GM19455 (cell line): Measurements from ENCODE around the gene BIRC2.

Experiments
- ATAC-seq: cut with Tn5 transposase; IDR thresholded peaks from one replicate; pipeline ENCODE4 v1.9.1; 2021; ENCODE audit not compliant: unreplicated experiment

The BIRC2 gene

GRCh38 chr11:102399189-102399588 is 52.2 kb downstream of the BIRC2 start:
- ATAC-seq = no peak

GRCh38 chr11:102400603-102401002 is 53.6 kb downstream of the BIRC2 start:
- no peak for ATAC-seq

GRCh38 chr11:102401905-102402304 is 54.9 kb downstream of the BIRC2 start:
- ATAC-seq = no peak

GRCh38 chr11:102402548-102402947 is 55.5 kb downstream of the BIRC2 start:
- no peak for ATAC-seq

GRCh38 chr11:102405501-102405900 is 58.5 kb downstream of the BIRC2 start:
- no peak for ATAC-seq

GRCh38 chr11:102406099-102406498 is 59.1 kb downstream of the BIRC2 start:
- no peak for ATAC-seq

GRCh38 chr11:102407901-102408300 is 60.9 kb downstream of the BIRC2 start:
- no peak for ATAC-seq

- no peak for ATAC-seq
Observed at GRCh38 chr11:102408339-102408738, 61.3 kb downstream of the BIRC2 start.

- ATAC-seq = no peak
Observed at GRCh38 chr11:102410382-102410784, 63.4 kb downstream of the BIRC2 start.

- no peak for ATAC-seq
Observed at GRCh38 chr11:102411142-102411541, 64.1 kb downstream of the BIRC2 start.

- no peak for ATAC-seq
Observed at GRCh38 chr11:102413497-102413896, 66.5 kb downstream of the BIRC2 start.

GRCh38 chr11:102414559-102414958 is 67.5 kb downstream of the BIRC2 start:
- no peak for ATAC-seq

- ATAC-seq = no peak
Observed at GRCh38 chr11:102415304-102415916, 68.4 kb downstream of the BIRC2 start.

GRCh38 chr11:102416976-102417375 is 70.0 kb downstream of the BIRC2 start:
- no peak for ATAC-seq

- no peak for ATAC-seq
Observed at GRCh38 chr11:102419181-102419580, 72.2 kb downstream of the BIRC2 start.

- peak; percentile 52 for ATAC-seq
Observed at GRCh38 chr11:102420547-102420946, 73.5 kb downstream of the BIRC2 start.

- no peak for ATAC-seq
Observed at GRCh38 chr11:102421261-102421660, 74.2 kb downstream of the BIRC2 start.

GRCh38 chr11:102422817-102423712 is 76.1 kb downstream of the BIRC2 start:
- ATAC-seq = no peak

- ATAC-seq = no peak
Observed at GRCh38 chr11:102423936-102424335, 76.9 kb downstream of the BIRC2 start.

- no peak for ATAC-seq
Observed at GRCh38 chr11:102426000-102426399, 79.0 kb downstream of the BIRC2 start.

- ATAC-seq = no peak
Observed at GRCh38 chr11:102426570-102426969, 79.6 kb downstream of the BIRC2 start.

GRCh38 chr11:102427068-102427467 is 80.1 kb downstream of the BIRC2 start:
- ATAC-seq = no peak
